HG03469 (cell line): ENCODE data around the gene TMEM131L.

ENCODE experiments used
- ATAC-seq: cut with Tn5 transposase; IDR thresholded peaks from one replicate; pipeline ENCODE4 v1.9.1; 2021; ENCODE audit warnings: mild to moderate bottlenecking, moderate library complexity, moderate number of reproducible peaks; ENCODE audit not compliant: unreplicated experiment

Gene TMEM131L

GRCh38 chr4:153474251-153474650 is 8.1 kb downstream of the TMEM131L start:
- ATAC-seq, result no peak

GRCh38 chr4:153476829-153477574 is 10.8 kb downstream of the TMEM131L start:
- ATAC-seq, result no peak

- no peak for ATAC-seq
Observed at GRCh38 chr4:153479101-153479500, 12.9 kb downstream of the TMEM131L start.

GRCh38 chr4:153480704-153481103 is 14.5 kb downstream of the TMEM131L start:
- no peak for ATAC-seq

- ATAC-seq, result no peak
Observed at GRCh38 chr4:153481478-153481877, 15.3 kb downstream of the TMEM131L start.

- ATAC-seq, result no peak
Observed at GRCh38 chr4:153483432-153484418, 17.6 kb downstream of the TMEM131L start.

- no peak for ATAC-seq
Observed at GRCh38 chr4:153485359-153485758, 19.2 kb downstream of the TMEM131L start.

GRCh38 chr4:153485860-153486259 is 19.7 kb downstream of the TMEM131L start:
- ATAC-seq, result no peak

- no peak for ATAC-seq
Observed at GRCh38 chr4:153486281-153487151, 20.4 kb downstream of the TMEM131L start.

- ATAC-seq, result peak; percentile 30
Observed at GRCh38 chr4:153488006-153488891, 22.1 kb downstream of the TMEM131L start.

- no peak for ATAC-seq
Observed at GRCh38 chr4:153489856-153490558, 23.8 kb downstream of the TMEM131L start.

- ATAC-seq, result no peak
Observed at GRCh38 chr4:153490985-153491483, 24.9 kb downstream of the TMEM131L start.

GRCh38 chr4:153494562-153494961 is 28.4 kb downstream of the TMEM131L start:
- ATAC-seq, result no peak

GRCh38 chr4:153495480-153496193 is 29.5 kb downstream of the TMEM131L start:
- no peak for ATAC-seq

GRCh38 chr4:153497091-153497531 is 31.0 kb downstream of the TMEM131L start:
- no peak for ATAC-seq

GRCh38 chr4:153497988-153498967 is 32.1 kb downstream of the TMEM131L start:
- ATAC-seq, result peak; percentile 65

- ATAC-seq, result no peak
Observed at GRCh38 chr4:153499005-153499404, 32.8 kb downstream of the TMEM131L start.
